NCI-H524 treated with DMSO at 0.1 percent for 48 hours (cell line): ENCODE data around the gene MRLN.

Experiments
- DNase-seq: peaks from one replicate; lab custom pipeline; 2025; lab: John Stamatoyannopoulos, UW

The MRLN gene

GRCh38 chr10:59705931-59706330 lies 47.3 kb downstream of the MRLN start:
- DNase-seq: no peak

- no peak for DNase-seq
Measured at GRCh38 chr10:59704630-59705029, 48.6 kb downstream of the MRLN start.

- no peak for DNase-seq
Measured at GRCh38 chr10:59702347-59702746, 50.9 kb downstream of the MRLN start.

GRCh38 chr10:59700709-59701108 lies 52.5 kb downstream of the MRLN start:
- DNase-seq: no peak

- no peak for DNase-seq
Measured at GRCh38 chr10:59698326-59698725, 54.9 kb downstream of the MRLN start.

GRCh38 chr10:59695637-59696036 lies 57.6 kb downstream of the MRLN start:
- DNase-seq: no peak

GRCh38 chr10:59694936-59695335 lies 58.3 kb downstream of the MRLN start:
- no peak for DNase-seq

GRCh38 chr10:59692113-59692512 lies 61.1 kb downstream of the MRLN start:
- DNase-seq: no peak

- DNase-seq: no peak
Measured at GRCh38 chr10:59688921-59689351, 64.3 kb downstream of the MRLN start.

GRCh38 chr10:59687657-59688056 lies 65.6 kb downstream of the MRLN start:
- no peak for DNase-seq
